Activated effector memory CD4-positive, alpha-beta T cell treated with Interleukin-2 at 50 U/mL for 16 hours (primary cell): Measurements from ENCODE around the gene SPON2.

Source experiments
- DNase-seq: peaks from one replicate; pipeline ENCODE4 v3.0.0-alpha.2; 2020

The SPON2 gene

DNA sequence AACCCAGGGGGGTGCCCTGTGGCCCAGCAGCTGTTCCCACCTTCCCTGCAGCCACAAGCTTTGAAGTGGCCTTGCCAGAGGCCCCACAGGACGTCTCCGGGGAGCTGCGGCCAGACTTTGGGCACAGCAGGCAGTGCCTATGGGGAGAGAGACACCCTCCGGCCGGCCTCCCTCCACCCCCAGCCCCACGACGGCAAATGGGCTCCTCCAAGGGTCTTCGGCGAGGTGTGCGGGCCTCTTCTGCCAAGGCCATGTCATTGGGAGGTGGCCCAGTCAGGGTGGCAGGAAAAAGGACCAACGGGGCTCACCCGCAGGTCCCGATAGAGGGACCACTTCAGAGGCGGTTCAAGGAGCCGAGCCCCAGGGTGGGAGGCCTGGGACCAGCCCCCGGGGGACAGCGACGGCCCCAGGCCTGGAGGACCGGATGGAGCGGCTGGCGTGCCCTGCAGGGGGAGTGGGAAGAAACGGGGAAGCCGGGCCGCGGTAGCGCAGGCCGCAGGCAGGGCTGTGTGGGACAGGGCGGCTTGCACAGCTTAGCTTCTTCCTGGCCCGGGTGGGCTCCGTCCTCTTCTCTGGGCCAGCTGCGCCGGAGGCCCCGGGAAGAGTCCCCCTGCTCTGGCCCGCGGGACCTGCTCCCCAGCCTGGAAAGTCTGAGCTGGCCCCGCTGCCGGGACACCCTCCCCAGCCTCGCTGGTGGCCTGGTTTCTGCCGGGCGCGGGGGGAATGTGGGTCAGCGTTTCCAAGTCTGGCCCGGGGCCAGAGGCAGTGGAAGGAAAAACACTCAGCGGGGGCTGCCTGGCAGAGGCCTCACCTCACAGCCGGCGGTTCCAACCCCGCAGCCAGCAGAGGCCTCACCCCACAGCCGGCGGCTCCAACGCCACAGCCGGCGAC lies 21.9 kb upstream of the SPON2 start:
- no peak for DNase-seq

DNA sequence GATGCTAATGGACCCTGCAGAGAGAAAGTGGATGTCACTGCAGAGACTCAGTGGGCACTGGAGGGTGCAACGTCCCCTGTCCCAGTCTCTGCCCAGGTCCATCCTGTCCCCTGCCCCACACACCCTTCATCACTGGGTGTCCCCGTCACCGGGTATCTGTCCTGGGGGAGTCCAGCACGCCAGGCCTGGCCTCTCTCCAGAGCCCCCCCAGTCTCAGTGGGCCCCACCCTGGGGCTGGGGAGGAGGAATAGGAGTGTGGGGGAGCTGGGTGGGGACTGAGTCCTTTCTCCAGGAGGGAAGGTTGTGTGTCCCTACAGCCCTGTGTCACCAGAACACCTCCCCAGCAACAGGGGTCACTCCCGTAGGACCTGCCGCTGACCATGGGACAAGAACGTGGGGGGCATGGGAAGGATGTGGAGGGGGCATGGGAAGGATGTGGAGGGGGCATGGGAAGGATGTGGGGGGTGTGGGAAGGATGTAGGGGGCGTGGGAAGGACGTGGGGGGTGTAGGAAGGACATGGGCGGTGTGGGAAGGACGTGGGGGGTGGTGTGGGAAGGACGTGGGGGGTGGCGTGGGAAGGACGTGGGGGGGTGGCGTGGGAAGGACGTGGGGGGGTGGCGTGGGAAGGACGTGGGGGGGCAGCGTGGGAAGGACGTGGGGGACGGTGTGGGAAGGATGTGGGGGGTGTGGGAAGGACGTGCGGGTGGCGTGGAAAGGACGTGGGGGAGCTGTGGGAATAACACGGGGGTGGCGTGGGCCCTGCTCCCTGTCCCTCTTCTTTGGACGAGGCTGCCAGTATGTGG lies 21.0 kb upstream of the SPON2 start:
- no peak for DNase-seq

DNA sequence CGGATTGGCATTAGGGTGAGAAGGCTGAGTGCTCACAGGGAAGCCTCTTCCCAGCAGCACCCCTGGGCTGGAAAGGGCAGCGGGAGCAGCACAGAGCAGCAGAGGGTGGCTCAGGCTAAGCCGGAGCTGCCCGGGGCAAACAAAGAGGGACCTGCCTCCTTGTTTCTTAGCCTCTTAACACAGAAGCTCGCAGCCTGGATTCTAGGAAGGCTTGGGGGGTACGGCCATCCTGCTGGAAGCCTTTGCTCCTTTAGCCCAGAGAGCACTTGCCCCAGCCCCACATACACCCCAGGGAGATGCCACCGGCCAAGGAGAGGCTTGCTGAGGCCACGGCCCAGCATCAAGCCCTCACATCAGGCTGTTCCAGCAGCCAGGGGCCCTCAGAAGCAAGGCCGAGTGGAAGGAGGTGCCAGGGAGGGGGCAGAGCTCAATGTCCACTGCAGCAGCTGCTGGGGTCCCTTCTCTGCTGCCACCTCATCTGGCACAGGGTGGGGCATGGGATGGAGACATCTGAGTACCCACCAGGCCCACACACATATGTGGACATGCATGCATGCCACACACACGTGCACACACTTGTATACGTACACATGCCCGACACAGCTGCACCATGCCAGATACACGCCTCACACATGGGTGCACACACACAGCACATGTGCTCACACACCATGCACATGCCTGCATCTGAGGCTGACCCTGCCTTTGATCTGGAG lies 20.3 kb upstream of the SPON2 start:
- no peak for DNase-seq

DNA sequence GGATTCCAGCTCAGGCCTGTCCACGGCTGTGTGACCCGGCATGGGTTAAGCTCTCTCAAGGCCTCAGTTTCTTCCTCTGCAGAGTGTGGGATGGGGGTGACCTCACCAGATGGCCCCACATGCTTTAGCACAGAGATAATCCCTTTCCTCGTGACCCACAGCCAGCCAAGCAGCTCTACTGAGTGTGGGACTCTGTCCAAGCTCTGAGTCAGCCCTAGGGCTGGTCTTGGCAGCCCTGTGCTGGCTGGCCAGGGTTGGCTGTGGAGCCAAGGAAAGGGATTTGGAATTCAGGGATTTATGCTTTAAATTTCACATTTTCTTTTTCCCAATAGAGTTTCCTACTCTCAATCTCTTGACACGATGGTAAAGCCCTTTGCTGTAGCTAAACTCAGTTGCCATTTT lies 19.7 kb upstream of the SPON2 start:
- no peak for DNase-seq

DNA sequence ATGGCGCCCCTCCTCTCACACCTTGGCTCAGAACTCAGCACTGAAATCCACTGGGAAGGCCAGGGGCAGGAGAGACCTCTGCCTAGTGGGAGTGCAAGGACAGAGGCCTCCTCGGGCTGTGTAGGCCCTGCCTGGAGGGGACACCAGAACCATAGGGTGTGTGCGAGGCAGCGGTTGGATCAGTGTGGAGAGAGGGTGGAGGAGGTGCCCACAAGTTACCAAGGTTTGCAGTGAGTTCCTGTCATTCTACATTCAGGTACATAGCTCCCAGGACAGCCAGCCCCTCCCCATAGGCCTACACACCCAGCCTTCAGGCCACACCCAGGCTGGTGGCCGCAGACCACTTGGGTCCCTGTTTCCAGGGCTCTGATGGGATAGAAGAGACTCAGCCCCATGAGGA lies 19.2 kb upstream of the SPON2 start:
- DNase-seq, result no peak

DNA sequence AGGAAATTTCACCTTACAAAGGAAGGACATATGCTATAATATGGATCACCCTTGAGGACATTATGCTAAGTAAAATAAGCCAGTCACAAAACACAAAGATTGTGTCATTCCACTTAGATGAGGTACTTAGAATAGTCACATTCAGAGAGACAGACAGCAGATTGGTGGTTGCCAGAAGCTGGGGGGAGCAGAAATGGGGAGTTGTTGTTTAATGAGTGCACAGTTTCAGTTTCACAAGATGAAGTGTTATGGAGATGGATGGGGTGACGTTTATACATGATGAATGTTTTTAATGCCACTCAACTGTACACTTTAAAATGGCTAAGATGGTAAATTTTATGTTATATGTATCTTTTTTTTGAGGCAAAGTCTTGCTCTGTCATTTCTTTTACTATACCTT lies 14.8 kb upstream of the SPON2 start:
- DNase-seq, result no peak

DNA sequence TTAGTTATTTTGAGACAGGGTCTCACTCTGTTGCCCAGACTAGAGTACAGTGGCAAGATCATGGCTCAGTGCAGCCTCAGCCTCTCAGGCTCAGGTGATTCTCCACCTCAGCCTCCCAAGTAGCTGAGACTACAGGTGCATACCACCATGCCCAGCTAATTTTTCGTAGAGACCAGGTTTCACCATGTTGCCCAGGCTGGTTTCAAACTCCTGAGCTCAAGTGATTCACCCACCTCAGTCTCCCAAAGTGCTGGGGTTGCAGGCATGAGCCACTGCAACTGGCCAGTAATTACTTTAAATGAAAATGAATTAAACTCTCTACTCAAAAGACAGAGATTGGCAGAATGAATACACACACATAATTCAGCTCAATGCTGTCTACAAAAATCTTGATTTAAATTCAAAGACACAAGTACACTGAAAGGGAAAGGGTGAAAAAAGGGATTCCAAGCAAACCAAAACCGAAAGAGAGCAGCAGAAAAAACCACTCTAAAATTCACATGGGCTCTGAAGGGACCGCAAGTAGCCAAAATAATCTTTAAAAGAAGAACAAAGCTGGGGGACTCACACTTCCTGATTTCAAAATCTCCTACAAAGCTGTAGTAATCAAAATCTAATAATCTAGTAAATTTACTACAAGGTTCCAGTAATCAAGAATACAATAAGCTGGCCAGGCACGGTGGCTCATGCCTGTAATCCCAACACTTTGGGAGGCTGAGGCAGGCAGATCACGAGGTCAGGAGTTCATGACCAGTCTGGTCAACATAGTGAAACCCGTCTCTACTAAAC lies 11.8 kb upstream of the SPON2 start:
- no peak for DNase-seq

DNA sequence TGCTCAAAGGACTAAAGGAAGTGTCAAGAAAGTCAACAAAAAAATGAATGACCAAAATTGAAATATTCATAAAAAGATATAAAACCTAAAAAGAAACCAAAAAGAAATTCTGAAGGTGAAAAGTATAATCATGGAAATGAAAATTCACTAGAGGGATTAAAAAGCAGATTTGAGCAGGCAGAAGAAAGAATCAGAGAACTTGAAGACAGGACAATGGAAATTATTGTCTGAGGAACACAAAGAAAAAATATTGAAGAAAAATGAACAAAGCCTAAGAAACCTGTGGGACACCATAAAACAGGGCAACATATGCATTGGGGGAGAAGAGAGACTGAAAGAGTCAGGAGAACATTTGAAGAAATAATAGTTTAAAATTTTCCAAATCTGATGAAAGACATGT lies 9.9 kb upstream of the SPON2 start:
- no peak for DNase-seq

DNA sequence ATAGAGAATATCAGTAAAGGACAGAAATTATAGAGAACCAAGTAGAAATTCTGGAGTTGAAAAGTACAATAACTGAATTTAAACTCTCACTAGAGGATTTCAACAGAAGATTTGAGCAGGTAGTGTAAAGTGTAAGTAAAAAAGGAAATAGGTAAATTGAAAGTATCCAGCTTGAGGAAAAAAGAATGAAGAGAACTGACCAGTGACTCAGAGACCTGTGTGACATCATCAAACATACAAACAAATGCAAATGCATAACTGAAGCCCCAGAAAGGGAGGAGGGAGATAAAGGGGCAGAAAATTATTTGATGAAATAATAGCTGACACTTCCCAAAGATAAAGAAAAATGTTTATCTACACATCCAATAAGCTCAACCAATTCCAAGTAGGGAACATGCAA lies 8.3 kb upstream of the SPON2 start:
- no peak for DNase-seq

DNA sequence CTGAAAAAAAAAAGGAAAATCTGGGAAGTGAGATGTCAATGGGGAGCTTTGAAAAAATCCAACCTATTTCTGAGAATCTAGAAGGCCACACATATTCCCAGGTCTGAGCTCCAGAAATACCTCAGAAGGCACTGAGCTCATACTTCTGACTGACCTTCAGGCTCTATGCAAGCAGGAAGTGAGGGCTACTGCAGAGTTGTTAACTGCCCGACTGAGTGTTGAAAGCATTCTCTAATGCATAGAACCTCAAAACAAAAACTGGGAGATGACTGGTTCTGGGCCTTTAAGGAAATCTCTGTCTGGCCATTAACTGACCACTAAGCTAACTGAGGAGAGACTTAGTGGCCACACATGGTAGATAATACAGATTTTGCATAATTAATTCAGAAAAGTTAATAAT lies 7.6 kb upstream of the SPON2 start:
- no peak for DNase-seq

DNA sequence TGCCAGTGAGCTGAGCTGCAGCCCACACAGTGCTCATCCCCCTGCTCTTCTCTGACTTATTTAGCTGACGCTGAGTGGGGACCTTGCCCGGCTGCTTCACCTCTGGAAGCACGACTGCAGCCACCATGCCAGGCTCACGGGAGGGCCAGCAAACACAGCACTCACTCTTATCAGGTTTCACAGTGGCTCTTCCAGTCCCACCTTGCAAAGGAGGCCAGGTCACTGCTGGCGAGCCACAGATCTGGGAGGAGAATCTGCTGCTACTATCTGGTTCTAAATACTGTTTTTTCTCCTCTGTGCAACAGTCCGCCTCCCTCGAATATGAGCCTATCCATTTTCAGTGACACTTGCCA lies 6.7 kb upstream of the SPON2 start:
- DNase-seq, result no peak

DNA sequence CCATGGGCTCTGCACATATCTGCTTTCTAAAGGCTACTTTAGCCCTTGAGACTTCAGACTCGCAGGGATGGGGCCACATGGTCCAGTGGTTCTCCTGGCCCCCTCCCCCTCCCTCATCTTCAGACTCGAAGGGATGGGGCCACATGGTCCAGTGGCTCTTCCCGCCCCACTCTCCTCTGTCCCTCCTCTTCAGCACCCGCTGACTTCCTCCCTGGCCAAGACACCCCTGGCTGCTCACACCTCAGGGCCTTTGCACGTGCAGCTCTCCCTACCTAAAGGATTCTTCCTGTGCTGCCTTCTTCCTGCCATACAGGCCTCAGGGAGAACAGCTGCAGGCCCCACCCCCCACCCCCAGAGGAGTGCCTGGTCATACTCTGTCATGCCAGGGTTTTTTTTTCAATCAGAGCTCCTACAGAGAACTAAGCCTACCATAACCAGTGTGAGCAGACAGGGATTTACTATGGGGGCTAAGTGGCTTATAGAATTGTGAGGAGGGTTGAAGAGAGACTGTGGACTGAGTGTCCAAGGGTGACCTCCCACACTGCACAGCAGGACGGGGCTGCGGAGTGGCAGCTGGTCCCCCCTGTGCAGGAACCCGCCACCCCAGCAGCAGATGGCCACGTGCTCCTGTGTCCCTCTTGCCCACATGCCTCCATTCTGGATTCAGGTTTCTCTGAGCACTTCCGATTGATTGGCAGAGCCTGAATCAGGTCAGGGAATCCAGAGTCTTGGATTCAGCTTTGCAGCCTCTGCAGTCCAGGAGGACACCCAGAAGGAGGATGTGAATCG lies 6.1 kb upstream of the SPON2 start:
- no peak for DNase-seq

DNA sequence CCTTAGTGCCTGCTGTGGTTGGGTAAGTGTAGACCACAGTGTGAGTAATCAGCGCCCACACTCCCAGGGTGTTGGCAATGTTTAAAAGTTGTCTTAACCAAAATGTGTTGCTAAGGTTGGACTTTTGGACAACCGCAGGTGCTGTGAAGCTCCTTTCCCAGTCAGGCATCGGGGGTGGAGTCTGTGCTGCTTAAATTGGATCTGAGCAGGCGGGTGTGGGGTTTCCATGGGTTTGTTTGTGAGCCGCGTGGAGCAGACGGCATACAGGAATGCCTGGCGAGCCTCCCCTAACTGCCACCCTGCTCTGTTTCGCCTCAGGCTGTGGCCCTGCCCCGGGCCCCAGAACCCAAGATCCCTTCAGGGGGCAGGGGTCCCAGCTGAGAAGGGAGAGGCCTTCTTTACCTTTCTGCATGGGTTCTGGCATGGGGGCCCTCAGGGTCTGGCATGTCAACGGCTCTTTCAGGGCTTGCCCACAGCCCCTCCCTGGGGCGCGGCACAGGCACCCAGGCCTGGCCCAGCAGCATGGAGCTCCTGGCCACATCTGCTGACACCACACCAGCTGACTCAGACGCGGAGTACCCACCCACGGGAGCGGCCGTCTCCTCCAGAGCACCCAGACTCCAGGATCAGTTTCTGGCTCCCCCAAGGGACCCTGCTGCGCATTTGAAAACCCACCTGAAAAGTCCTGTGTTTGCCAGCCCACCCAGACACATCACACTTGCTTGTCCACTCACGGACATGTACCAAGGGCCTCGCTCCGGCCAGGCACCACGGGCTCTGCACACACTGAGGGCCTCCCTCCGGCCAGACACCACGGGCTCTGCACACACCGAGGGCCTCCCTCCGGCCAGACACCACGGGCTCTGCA lies 5.1 kb upstream of the SPON2 start:
- DNase-seq, result no peak

DNA sequence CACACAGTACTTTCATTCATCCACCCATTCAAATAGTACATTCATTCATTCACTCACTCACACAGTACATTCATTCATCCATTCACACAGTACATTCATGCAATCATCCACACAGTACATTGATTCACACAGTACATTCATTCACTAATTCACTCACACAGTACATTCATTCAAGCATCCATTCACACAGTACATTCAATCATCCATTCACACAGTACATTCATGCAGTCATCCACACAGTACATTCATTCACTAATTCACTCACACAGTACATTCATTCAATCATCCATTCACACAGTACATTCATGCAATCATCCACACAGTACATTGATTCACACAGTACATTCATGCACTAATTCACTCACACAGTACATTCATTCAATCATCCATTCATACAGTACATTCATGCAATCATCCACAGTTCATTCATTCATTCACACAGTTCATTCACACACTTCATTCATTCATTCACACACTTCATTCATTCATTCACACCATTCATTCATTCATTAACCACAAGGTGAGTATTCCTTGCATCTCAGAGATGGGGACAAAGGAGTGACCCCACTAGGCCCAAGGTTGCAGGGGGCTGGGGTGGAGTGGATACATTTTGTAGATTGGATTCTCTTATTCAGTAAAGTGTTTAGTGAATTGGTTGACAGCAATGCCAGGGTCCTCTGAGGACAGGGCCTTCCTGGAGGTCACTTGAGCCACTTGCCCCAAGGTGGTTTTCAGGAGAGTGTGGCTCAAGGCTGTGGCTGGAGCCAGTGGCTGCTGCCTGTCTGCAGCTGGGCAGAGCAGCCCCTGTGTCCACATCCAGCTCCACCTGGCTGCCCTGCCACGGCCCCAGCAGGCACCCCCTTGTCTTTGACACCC lies 4.3 kb upstream of the SPON2 start:
- DNase-seq, result no peak

DNA sequence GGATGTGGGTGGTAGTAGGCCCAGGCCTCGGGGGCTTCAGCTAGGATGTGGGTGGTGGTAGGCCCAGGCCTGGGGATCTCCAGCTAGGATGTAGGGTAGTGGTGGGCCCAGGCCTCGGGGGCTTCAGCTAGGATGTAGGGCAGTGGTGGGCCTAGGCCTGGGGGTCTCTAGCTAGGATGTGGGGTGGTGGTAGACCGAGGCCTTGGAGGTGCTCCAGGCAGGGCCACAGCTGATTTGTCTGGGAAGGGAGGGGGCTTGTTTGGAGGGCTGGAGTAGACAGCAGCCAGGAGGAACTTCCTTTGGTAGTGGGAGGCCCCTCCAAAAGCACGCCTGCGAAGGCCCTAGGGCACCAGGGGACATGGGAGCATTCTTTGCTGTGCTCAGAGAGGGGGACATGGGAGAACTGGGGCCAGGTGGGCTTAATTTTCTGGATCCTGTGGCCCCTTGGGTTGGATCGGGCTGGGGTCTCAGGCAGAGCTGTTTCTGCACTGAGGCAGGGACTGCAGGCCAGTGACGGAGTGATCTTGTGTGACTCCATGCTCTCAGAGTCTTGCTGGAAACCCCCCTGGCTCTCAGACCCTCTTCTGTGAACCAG lies 3.3 kb upstream of the SPON2 start:
- no peak for DNase-seq

DNA sequence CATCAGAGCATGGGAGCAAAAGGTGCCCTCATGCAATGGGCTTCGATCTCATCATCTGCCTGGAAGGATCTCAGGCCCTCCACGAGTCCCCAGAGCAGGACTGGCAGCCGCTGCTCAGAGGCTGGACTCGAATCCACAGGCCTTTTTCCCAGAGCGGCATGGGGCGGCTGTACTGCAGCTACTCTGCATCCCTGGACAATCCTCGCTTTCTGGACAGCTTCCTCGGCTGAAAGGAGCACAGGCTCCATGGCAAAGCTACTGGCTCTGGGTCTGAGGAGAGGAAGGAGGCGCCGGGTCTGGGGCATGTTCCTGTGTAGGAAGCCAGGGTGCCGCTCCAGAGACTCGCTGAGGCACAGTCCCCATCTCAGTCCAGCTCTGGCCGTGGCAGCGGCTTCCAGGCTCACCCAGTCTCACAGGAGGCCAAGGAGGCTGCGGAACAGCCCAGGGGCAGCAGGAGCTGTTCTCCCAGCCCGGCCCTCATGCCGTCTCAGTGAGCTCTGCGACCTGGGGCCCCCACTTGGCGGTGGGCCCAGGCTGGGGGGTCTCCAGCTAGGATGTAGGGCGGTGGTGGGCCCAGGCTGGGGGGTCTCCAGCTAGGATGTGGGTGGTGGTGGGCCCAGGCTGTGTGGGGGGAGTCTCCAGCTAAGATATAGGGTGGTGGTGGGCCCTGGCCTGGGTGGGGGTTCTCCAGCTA lies 2.7 kb upstream of the SPON2 start:
- DNase-seq, result no peak

DNA sequence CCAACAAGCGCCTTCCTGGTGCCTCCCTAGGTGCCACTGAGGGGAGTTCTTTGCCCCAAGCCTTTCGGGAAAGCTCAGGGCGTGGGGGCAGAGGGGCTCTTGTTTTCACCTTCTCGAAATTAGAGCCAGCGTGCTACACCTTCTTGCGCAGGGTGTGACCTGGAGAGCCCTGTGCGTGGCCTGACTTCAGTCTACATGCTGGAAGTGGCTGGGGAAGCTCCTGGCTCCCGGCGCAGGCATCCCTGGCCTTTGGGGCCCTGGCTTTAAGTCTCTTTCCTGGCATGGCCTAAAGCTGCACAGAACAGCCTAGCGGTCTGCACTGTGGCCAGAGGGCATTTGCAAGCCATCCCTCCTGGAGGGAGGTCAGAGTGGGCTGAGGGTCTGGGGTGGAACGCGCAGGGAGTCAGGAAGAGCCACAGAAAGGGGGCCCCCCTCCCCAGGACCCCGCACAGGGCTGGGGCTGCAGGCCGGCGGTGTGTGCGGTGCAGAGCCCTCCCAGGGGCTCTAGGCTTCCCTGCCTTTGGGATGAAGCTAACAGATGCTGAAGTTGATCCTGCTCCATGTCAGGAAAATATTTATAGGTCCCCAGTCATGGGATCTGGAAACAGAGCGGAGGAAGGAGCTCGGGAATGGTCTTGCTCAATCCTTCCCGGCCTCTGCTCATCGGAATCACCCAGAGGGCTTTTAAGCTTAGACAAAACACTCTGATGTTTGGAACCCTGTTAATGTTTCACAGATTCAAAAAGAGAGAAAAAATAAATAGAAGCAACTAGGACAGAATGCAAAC lies 781 bp upstream of the SPON2 start:
- DNase-seq, result no peak
